CD4-positive, CD25-positive, alpha-beta regulatory T cell (primary cell): Measurements from ENCODE around the gene UTP11. TPM values are rescaled to one million over a fixed set of nuclear protein-coding genes. Genes with fewer than 3 reads are reported as not detected.

Experiments used
- polyA plus RNA-seq, 4 donors: library from polyadenylated mRNA; unstranded; fragments of 300-500 nt; fragmentation: Illumina TruSeq; gene quantifications; one replicate each; pipeline ENCODE4 v1.2.3, GENCODE V29; 2021
- total RNA-seq: library from RNA; stranded (reverse); gene quantifications from one replicate; pipeline ENCODE4 v1.2.3, GENCODE V29; 2022

Gene UTP11
- total and polyA plus RNA-seq, 5 donors from 2014 or later = 12.3 to 31.1 (median 22.0) TPM

Other genes starting within 250 kb of the UTP11 start
- not detected for gene EPHA10, start 247.6 kb upstream of the UTP11 start, total RNA-seq
- gene EPHA10, start 247.6 kb upstream of the UTP11 start, polyA plus RNA-seq = not detected
- 0.69 TPM for gene MANEAL, start 218.9 kb upstream of the UTP11 start, total RNA-seq
- gene MANEAL, start 218.9 kb upstream of the UTP11 start, polyA plus RNA-seq = 1 to 10 TPM in 3 of 4 donors, under 1 TPM in 1; 0.87 to 2.4 (median 1.5) TPM
- 13.7 TPM for gene C1orf122, start 204.9 kb upstream of the UTP11 start, total RNA-seq
- 10 to 100 TPM; 22.9 to 31.9 (median 26.6) TPM for gene C1orf122, start 204.9 kb upstream of the UTP11 start, polyA plus RNA-seq
- gene YRDC, start 204.5 kb upstream of the UTP11 start, total RNA-seq = 28.2 TPM
- gene YRDC, start 204.5 kb upstream of the UTP11 start, polyA plus RNA-seq = 10 to 100 TPM; 17.3 to 26.6 (median 19.8) TPM
- gene MTF1, start 153.1 kb upstream of the UTP11 start, total RNA-seq = 34.1 TPM
- 10 to 100 TPM; 16.3 to 22.9 (median 18.7) TPM for gene MTF1, start 153.1 kb upstream of the UTP11 start, polyA plus RNA-seq
- 23.8 TPM for gene INPP5B, start 65.7 kb upstream of the UTP11 start, total RNA-seq
- gene INPP5B, start 65.7 kb upstream of the UTP11 start, polyA plus RNA-seq = 10 to 100 TPM; 15.4 to 21.1 (median 18.5) TPM
- gene SF3A3, start 22.7 kb upstream of the UTP11 start, total RNA-seq = 47.6 TPM
- 100 to 1,000 TPM in 3 of 4 donors, 10 to 100 TPM in 1; 90.6 to 118 (median 105) TPM for gene SF3A3, start 22.7 kb upstream of the UTP11 start, polyA plus RNA-seq
- 4.6 TPM for gene FHL3, start 7.2 kb upstream of the UTP11 start, total RNA-seq
- 10 to 100 TPM; 11.2 to 20.8 (median 13.3) TPM for gene FHL3, start 7.2 kb upstream of the UTP11 start, polyA plus RNA-seq
- gene POU3F1, start 34.1 kb downstream of the UTP11 start, total RNA-seq = 1.7 TPM
- under 1 TPM; 0.11 to 0.49 (median 0.32) TPM for gene POU3F1, start 34.1 kb downstream of the UTP11 start, polyA plus RNA-seq